Measurements from ENCODE around the gene NAMPT.

- TF ChIP-seq CTCF (IDR thresholded peaks at IDR 0.05), result no peak
- TF ChIP-seq POLR2A (IDR thresholded peaks at IDR 0.05), result no peak
- TF ChIP-seq EP300 (IDR thresholded peaks at IDR 0.05), result no peak
- TF ChIP-seq POLR2AphosphoS5 (IDR thresholded peaks at IDR 0.05), result no peak
These were observed 50.4 kb downstream of the NAMPT start for GRCh38 chr7:106234425-106234824.
